OCI-LY1 (cell line): Measurements from ENCODE around the gene ESRP2.
A peak's percentile ranks its signal among the peaks of the same experiment; 100 is the strongest.

Experiments used
- H2AFZ ChIP-seq: fragments of 200-600 bp; sonication (generic), shearing (Covaris generic); 2 replicates; pipeline ENCODE4 v1.6.0; 2014; ENCODE audit warnings: antibody characterized with exemption, mild to moderate bottlenecking, low read length
- H3F3A ChIP-seq: fragments of 200-600 bp; sonication (generic), shearing (Covaris generic); 2 replicates; pipeline ENCODE4 v1.6.0; 2014; ENCODE audit warnings: mild to moderate bottlenecking, antibody characterized with exemption, low read length, moderate library complexity; ENCODE audit not compliant: insufficient read depth
- H3K27ac ChIP-seq: fragments of 200-600 bp; sonication (generic); 2 replicates; pipeline ENCODE4 v1.5.1; 2014; ENCODE audit warnings: low read length, mixed run types, mild to moderate bottlenecking, low read depth; ENCODE audit not compliant: poor library complexity, severe bottlenecking
- H3K27me3 ChIP-seq: fragments of 200-600 bp; sonication (generic); 2 replicates; pipeline ENCODE4 v1.6.0; 2014; ENCODE audit warnings: antibody characterized with exemption, mild to moderate bottlenecking, low read length, moderate library complexity; ENCODE audit not compliant: insufficient read depth
- H3K36me3 ChIP-seq: fragments of 200-600 bp; sonication (generic); 2 replicates; pipeline ENCODE4 v1.6.1; 2014; ENCODE audit warnings: mild to moderate bottlenecking, antibody characterized with exemption, low read length, moderate library complexity, mixed read lengths; ENCODE audit not compliant: insufficient read depth
- H3K4me1 ChIP-seq: fragments of 200-600 bp; sonication (generic); 2 replicates; pipeline ENCODE4 v1.5.1; 2014; ENCODE audit warnings: mild to moderate bottlenecking, low read length, moderate library complexity; ENCODE audit not compliant: insufficient read depth, severe bottlenecking
- H3K4me2 ChIP-seq: fragments of 200-600 bp; sonication (generic), shearing (Covaris generic); 2 replicates; pipeline ENCODE4 v1.6.1; 2014; ENCODE audit warnings: low read length
- H3K4me3 ChIP-seq: fragments of 200-600 bp; sonication (generic); 2 replicates; pipeline ENCODE4 v1.5.1; 2014; ENCODE audit warnings: low read length, low read depth, mild to moderate bottlenecking, mixed read lengths; ENCODE audit not compliant: poor library complexity, severe bottlenecking
- H3K79me2 ChIP-seq: fragments of 200-600 bp; shearing (Covaris generic); 2 replicates; pipeline ENCODE4 v1.6.1; 2016; ENCODE audit warnings: mixed run types, low read length, mixed read lengths; ENCODE audit not compliant: insufficient read depth
- H3K9ac ChIP-seq: fragments of 200-600 bp; sonication (generic), shearing (Covaris generic); 2 replicates; pipeline ENCODE4 v1.6.1; 2014; ENCODE audit warnings: mild to moderate bottlenecking, low read length, mixed read lengths
- H3K9me2 ChIP-seq: fragments of 200-600 bp; sonication (generic), shearing (Covaris generic); 2 replicates; pipeline ENCODE4 v1.6.1; 2014; ENCODE audit warnings: low read depth, mild to moderate bottlenecking, low read length, mixed read lengths
- H3K9me3 ChIP-seq: fragments of 200-600 bp; shearing (Covaris generic); 2 replicates; pipeline ENCODE4 v1.6.1; 2014; ENCODE audit warnings: low read length, mixed read lengths
- H4K20me1 ChIP-seq: fragments of 200-600 bp; sonication (generic), shearing (Covaris generic); 2 replicates; pipeline ENCODE4 v1.6.0; 2016; ENCODE audit warnings: mild to moderate bottlenecking, low read length; ENCODE audit not compliant: insufficient read depth
- EZH2 ChIP-seq: fragments of 200-600 bp; sonication (generic), shearing (Covaris generic); IDR thresholded peaks from 2 replicates; pipeline ENCODE4 v1.8.0; 2017; ENCODE audit warnings: borderline replicate concordance, mixed run types, mild to moderate bottlenecking, antibody characterized with exemption, low read length, moderate library complexity, mixed read lengths
- TF ChIP-seq, protein P1 (sequence below): fragments of 200-600 bp; sonication (generic), shearing (Covaris generic); IDR thresholded peaks from 2 replicates; pipeline ENCODE4 v1.5.1; 2017; ENCODE audit warnings: mild to moderate bottlenecking, antibody characterized with exemption, low read length, moderate library complexity, mixed read lengths

Gene ESRP2

DNA sequence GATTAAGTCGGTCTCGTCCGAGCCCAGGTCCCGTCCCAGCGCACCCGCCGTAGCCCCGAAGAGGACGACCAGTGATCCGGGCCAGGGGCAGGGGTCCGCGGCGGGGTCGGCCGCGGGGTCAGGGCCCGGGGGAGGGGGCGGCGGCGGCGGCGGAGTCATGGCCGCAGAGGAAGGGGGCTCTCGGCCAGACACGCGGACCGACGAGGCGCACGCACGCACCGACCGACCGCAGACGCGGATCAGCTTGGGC lies at the start of gene ESRP2:
Gene ESRP2, minus strand, starts transcription at position 241 of the 250 bp plus-strand sequence. Its CDS starts 82 bp downstream, at position 159.
- TF ChIP-seq EZH2, result no peak
- TF ChIP-seq, protein P1, sequence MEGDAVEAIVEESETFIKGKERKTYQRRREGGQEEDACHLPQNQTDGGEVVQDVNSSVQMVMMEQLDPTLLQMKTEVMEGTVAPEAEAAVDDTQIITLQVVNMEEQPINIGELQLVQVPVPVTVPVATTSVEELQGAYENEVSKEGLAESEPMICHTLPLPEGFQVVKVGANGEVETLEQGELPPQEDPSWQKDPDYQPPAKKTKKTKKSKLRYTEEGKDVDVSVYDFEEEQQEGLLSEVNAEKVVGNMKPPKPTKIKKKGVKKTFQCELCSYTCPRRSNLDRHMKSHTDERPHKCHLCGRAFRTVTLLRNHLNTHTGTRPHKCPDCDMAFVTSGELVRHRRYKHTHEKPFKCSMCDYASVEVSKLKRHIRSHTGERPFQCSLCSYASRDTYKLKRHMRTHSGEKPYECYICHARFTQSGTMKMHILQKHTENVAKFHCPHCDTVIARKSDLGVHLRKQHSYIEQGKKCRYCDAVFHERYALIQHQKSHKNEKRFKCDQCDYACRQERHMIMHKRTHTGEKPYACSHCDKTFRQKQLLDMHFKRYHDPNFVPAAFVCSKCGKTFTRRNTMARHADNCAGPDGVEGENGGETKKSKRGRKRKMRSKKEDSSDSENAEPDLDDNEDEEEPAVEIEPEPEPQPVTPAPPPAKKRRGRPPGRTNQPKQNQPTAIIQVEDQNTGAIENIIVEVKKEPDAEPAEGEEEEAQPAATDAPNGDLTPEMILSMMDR, result no peak
- H3K4me1 ChIP-seq, result peaks cover 36% of the 10 kb centered on the region
- H2AFZ ChIP-seq, result no peak within 1 kb of the TSS
- H3K36me3 ChIP-seq, result peaks cover 10% of the 10 kb centered on the region; the same call in 1 of the 2 replicates
- H3K9ac ChIP-seq, result peak within 1 kb of the TSS; percentile 81
- peak within 1 kb of the TSS; percentile 71 for H3K27ac ChIP-seq
- H3K4me2 ChIP-seq, result peak within 1 kb of the TSS; percentile 92
- no peaks in the 10 kb centered on the region for H4K20me1 ChIP-seq
- H3K79me2 ChIP-seq, result no peaks in the 10 kb centered on the region
- H3K4me3 ChIP-seq, result peak within 1 kb of the TSS; percentile 78
- no peaks in the 10 kb centered on the region for H3K9me2 ChIP-seq
- H3F3A ChIP-seq, result no peaks in the 10 kb centered on the region
- H3K27me3 ChIP-seq, result no peaks in the 10 kb centered on the region
- no peaks in the 10 kb centered on the region for H3K9me3 ChIP-seq

DNA sequence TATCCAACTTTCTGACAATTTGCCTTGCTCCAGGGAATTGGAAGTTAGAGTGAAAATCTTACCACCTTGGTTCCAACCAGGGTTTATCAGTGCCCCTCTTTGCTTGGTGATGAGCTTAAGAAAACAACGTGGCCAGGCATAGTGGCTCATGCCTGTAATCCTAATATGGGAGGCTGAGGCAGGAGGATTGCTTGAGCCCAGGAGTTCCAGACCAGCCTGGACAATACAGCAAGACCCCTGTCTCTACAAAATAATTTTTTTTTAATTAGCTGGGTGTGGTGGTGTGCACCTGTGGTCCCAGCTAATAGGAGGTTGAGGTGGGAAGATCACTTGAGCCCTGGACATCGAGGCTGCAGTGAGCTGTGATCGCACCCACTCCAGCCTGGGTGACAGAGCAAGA lies 49.8 kb upstream of the ESRP2 start:
- Histone ChIP-seq H4K20me1 (no peaks in the 10 kb centered on the region), H3K9me2 (no peaks in the 10 kb centered on the region), H3K4me2 (peak overlapping the region; percentile 35; the same call in 1 of the 2 replicates), H3F3A (peaks cover 16% of the 10 kb centered on the region; the same call in 1 of the 2 replicates), H3K27ac (peak overlapping the region; percentile 98), H3K79me2 (peaks cover 5% of the 10 kb centered on the region; the same call in 1 of the 2 replicates), H3K9me3 (no peaks in the 10 kb centered on the region), H2AFZ (no peak overlapping the region), H3K9ac (no peak overlapping the region; the same call in 1 of the 2 replicates), H3K36me3 (peaks cover 58% of the 10 kb centered on the region), H3K27me3 (no peaks in the 10 kb centered on the region), H3K4me1 (peaks cover 85% of the 10 kb centered on the region), H3K4me3 (no peak overlapping the region)
- no peak for TF ChIP-seq EZH2
- TF ChIP-seq, protein P1, result no peak

DNA sequence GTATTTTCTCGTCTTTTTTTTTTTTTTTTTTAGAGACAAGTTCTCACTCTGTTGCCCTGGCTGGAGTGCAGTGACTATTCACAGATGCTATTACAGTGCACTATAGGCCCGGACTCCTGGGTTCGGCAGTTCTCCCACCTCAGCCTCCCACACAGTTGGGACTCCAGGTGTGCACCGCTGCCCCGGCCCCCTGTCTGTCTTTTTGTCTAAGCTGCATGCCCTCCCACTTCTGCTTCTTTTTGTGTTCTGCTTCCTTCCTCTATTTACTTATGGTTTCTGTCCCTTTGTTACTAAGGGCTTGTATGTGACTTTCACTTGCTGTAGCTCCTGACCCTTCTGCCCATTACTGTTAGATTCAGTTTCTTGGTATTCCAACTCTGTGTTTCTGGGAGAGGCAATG lies 48.9 kb upstream of the ESRP2 start:
- peak overlapping the region; percentile 61 for H3K4me2 ChIP-seq
- H3F3A ChIP-seq, result peaks cover 16% of the 10 kb centered on the region; the same call in 1 of the 2 replicates
- peaks cover 91% of the 10 kb centered on the region for H3K4me1 ChIP-seq
- H3K27ac ChIP-seq, result peak overlapping the region; percentile 98
- TF ChIP-seq EZH2, result no peak
- TF ChIP-seq, protein P1, result no peak
- H3K79me2 ChIP-seq, result peaks cover 5% of the 10 kb centered on the region; the same call in 1 of the 2 replicates
- H3K9ac ChIP-seq, result no peak overlapping the region; the same call in 1 of the 2 replicates
- no peaks in the 10 kb centered on the region for H3K27me3 ChIP-seq
- no peaks in the 10 kb centered on the region for H4K20me1 ChIP-seq
- H3K4me3 ChIP-seq, result no peak overlapping the region
- H3K36me3 ChIP-seq, result peaks cover 51% of the 10 kb centered on the region
- no peaks in the 10 kb centered on the region for H3K9me3 ChIP-seq
- H2AFZ ChIP-seq, result no peak overlapping the region
- H3K9me2 ChIP-seq, result no peaks in the 10 kb centered on the region
